Hematopoietic multipotent progenitor cell treated with erythropoietin and hydrocortisone succinate and interleukin-3 and kit ligand, for 8 days (in vitro differentiated cells): Measurements from ENCODE around the gene ATP8B3.

Experiments
- DNase-seq: peaks from one replicate; pipeline ENCODE4 v3.0.0-alpha.2; 2015

ATP8B3 gene

GRCh38 chr19:1754636-1755466, 57.2 kb downstream of the ATP8B3 start:
- DNase-seq = no peak

GRCh38 chr19:1754018-1754635, 57.9 kb downstream of the ATP8B3 start:
- DNase-seq = no peak

- DNase-seq = no peak
Measured at GRCh38 chr19:1752757-1753728, 59.0 kb downstream of the ATP8B3 start, which contains the start of gene ONECUT3. Gene ONECUT3 (plus strand): TSS chr19:1753506. CDS start chr19:1753663, 157 bp downstream.

- DNase-seq = no peak
Measured at GRCh38 chr19:1752009-1752756, 59.9 kb downstream of the ATP8B3 start.

- no peak for DNase-seq
Measured at GRCh38 chr19:1751367-1752008, 60.6 kb downstream of the ATP8B3 start.

- DNase-seq = no peak
Measured at GRCh38 chr19:1750343-1751021, 61.6 kb downstream of the ATP8B3 start.

- no peak for DNase-seq
Measured at GRCh38 chr19:1749373-1750342, 62.4 kb downstream of the ATP8B3 start.

- DNase-seq = no peak
Measured at GRCh38 chr19:1748873-1749341, 63.2 kb downstream of the ATP8B3 start.

GRCh38 chr19:1748115-1748872, 63.8 kb downstream of the ATP8B3 start:
- DNase-seq = peak; percentile 16

GRCh38 chr19:1747285-1748114, 64.6 kb downstream of the ATP8B3 start:
- DNase-seq = no peak

- DNase-seq = no peak
Measured at GRCh38 chr19:1746401-1747284, 65.4 kb downstream of the ATP8B3 start.

GRCh38 chr19:1745589-1746031, 66.5 kb downstream of the ATP8B3 start:
- no peak for DNase-seq

GRCh38 chr19:1744822-1745563, 67.1 kb downstream of the ATP8B3 start:
- DNase-seq = no peak

- DNase-seq = no peak
Measured at GRCh38 chr19:1744133-1744665, 67.9 kb downstream of the ATP8B3 start.

GRCh38 chr19:1742989-1743696, 68.9 kb downstream of the ATP8B3 start:
- no peak for DNase-seq
